Measurements from ENCODE around the gene SEMA3E. TPM values are rescaled to one million over a fixed set of nuclear protein-coding genes. Genes with fewer than 3 reads are reported as not detected.

The SEMA3E gene
- polyA plus RNA-seq, 1 experiment: 0.06 TPM

DNA sequence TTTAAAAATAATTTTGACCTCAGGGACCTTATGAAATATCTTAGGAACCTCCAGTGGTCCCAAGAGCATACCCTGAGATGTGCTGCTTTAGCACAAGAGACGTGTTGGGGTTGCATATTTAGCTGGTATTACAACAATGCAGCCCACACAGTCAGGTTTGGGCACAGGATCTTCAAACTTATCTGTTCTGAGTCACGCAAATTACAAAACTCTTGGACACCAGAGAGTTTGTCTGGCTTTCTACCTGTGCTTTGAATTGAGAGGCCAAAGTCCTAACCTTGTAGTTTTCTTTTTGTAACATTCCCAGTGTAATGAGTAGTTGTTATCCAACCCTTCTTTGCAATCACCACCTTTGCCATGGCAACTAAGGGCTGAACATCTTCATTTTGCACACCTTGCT is 322.7 kb downstream of the SEMA3E start:
- no peaks in the 10 kb centered on the region for H3K9me3 ChIP-seq (ENCODE audit: control insufficient read depth, insufficient read depth, low read length)
- CTCF ChIA-PET: no interaction called here

GRCh38 chr7:83325083-83325482 is 323.9 kb downstream of the SEMA3E start:
- TF ChIP-seq CTCF (IDR thresholded peaks at IDR 0.05; ENCODE audit: low read depth, low read length): no peak
- no peaks in the 10 kb centered on the region for H3K27me3 ChIP-seq (ENCODE audit: control insufficient read depth, insufficient read depth, low read length)
- no peak overlapping the region for H3K27ac ChIP-seq (ENCODE audit: low read depth, low read length)
- no peak overlapping the region for H3K4me3 ChIP-seq (ENCODE audit: low read depth, low read length)
- no peaks in the 10 kb centered on the region for H3K9me3 ChIP-seq (ENCODE audit: control insufficient read depth, insufficient read depth, low read length)
- CTCF ChIA-PET: no interaction called here
- POLR2A ChIA-PET: no interaction called here
- no peak for DNase-seq (ENCODE audit: low read depth, low spot score)

More for the DNA sequence above, 322.7 kb downstream of the SEMA3E start:
- no peak for DNase-seq (ENCODE audit: low read depth, low spot score)
- TF ChIP-seq CTCF (IDR thresholded peaks at IDR 0.05; ENCODE audit: low read depth, low read length): no peak
- POLR2A ChIA-PET: no interaction called here
- Histone ChIP-seq H3K27ac (ENCODE audit: low read depth, low read length) (no peak overlapping the region), H3K27me3 (ENCODE audit: control insufficient read depth, insufficient read depth, low read length) (no peaks in the 10 kb centered on the region), H3K4me3 (ENCODE audit: low read depth, low read length) (no peak overlapping the region)

- Histone ChIP-seq H3K9me3 (ENCODE audit: control insufficient read depth, insufficient read depth, low read length) (no peaks in the 10 kb centered on the region), H3K4me3 (ENCODE audit: low read depth, low read length) (no peak overlapping the region), H3K27me3 (ENCODE audit: control insufficient read depth, insufficient read depth, low read length) (no peaks in the 10 kb centered on the region), H3K27ac (ENCODE audit: low read depth, low read length) (no peak overlapping the region)
- no peak for TF ChIP-seq CTCF (IDR thresholded peaks at IDR 0.05; ENCODE audit: low read depth, low read length)
- POLR2A ChIA-PET: no interaction called here
- CTCF ChIA-PET: no interaction called here
- DNase-seq (ENCODE audit: low read depth, low spot score): no peak
These were observed 324.3 kb downstream of the SEMA3E start for GRCh38 chr7:83324596-83324995.

DNA sequence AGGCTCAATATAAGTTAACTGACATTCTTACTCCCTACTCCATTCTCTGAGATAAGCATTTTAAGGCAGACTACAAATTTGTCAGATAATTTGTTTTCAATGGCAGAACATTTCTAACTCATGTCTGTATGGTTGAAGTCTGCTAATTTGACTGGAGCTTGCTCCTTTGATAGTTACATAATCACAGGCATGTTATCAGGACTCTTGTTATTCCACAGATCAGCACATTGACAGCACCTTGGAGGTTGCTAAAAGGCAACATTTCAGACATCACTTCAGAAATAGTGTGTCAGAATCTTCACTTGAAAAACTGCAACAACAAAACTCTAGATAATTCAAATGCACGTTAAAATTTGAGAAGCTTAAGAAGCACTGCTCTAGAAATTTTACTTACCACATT is 327.9 kb downstream of the SEMA3E start:
- H3K4me3 ChIP-seq (ENCODE audit: low read depth, low read length): no peak overlapping the region
- ChIA-PET CTCF (no interaction called here), POLR2A (no interaction called here)
- no peak for TF ChIP-seq CTCF (IDR thresholded peaks at IDR 0.05; ENCODE audit: low read depth, low read length)
- DNase-seq (ENCODE audit: low read depth, low spot score): no peak
- no peak overlapping the region for H3K27ac ChIP-seq (ENCODE audit: low read depth, low read length)
- no peaks in the 10 kb centered on the region for H3K9me3 ChIP-seq (ENCODE audit: control insufficient read depth, insufficient read depth, low read length)
- H3K27me3 ChIP-seq (ENCODE audit: control insufficient read depth, insufficient read depth, low read length): no peaks in the 10 kb centered on the region

DNA sequence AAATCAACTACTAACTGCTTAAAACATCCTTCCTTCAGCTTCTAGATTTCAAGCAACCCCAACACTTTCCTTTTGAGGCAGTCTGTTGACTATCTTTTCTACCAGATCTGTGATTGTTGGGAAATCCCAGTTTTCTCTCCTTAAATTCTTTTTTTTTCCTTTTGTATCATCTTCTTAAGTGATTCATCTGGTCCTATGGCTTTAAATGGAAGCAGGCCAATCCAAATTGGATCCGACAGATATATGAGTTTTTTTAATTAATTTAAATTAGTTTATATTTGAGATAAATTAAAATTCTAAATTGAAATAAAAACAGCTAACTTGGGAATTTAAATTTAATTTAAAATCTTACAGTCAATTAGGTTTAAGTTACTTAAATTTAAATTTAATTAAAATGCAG is 335.0 kb downstream of the SEMA3E start:
- CTCF ChIA-PET: no interaction called here
- no peak for TF ChIP-seq CTCF (IDR thresholded peaks at IDR 0.05; ENCODE audit: low read depth, low read length)
- H3K4me3 ChIP-seq (ENCODE audit: low read depth, low read length): no peak overlapping the region

More for the DNA sequence above, 335.0 kb downstream of the SEMA3E start:
- H3K27me3 ChIP-seq (ENCODE audit: control insufficient read depth, insufficient read depth, low read length): no peaks in the 10 kb centered on the region
- no peak for DNase-seq (ENCODE audit: low read depth, low spot score)
- H3K27ac ChIP-seq (ENCODE audit: low read depth, low read length): no peak overlapping the region
- POLR2A ChIA-PET: no interaction called here
- no peaks in the 10 kb centered on the region for H3K9me3 ChIP-seq (ENCODE audit: control insufficient read depth, insufficient read depth, low read length)

Small RNA genes within 50 kb of the gene (small RNA-seq; reads per million reads assigned to genes)
- not detected for gene AC079987.1 (ENCODE audit: insufficient read length, low read depth)

All from AG04450 (cell line).